Testis (tissue), 2 donors: Measurements from ENCODE around the gene NKIRAS1.

ENCODE experiments used
- POLR2A ChIP-seq: fragments of 450-650 bp; IDR thresholded peaks from one replicate; pipeline ENCODE4 v1.6.1; 2017; ENCODE audit warnings: antibody characterized with exemption, mild to moderate bottlenecking, moderate library complexity
- TF ChIP-seq, protein P1 (sequence below), 3 experiments: fragments of 450-650 bp in 2 of 3; fragments of 200-600 bp in 1 of 3; sonication (generic) in 1 of 3; IDR thresholded peaks; one replicate each; pipeline ENCODE4 v1.5.1; 2016 to 2019; ENCODE audit warnings: antibody characterized with exemption in 3 of 3, mild to moderate bottlenecking in 2 of 3, moderate library complexity in 1 of 3

DNA sequence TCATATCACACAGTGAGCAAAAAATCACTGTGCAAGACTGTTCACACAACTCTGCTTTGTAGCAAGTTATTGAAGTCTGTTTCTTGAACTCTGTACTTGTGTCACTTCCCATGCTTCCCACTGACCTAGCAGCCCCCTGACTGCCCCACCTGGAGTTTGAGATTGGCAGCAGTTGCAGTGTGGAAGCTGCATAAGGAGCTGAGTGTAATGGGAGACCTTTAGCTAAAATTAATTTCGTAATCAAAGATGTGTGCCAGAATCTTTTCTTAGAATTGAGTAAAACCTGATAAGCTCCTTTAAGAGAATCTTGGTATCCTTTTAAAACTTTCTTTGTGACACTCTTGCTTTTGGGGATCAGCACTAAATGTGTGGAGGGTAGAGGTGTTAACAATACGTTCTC lies 42.8 kb downstream of the NKIRAS1 start:
- TF ChIP-seq, protein P1, sequence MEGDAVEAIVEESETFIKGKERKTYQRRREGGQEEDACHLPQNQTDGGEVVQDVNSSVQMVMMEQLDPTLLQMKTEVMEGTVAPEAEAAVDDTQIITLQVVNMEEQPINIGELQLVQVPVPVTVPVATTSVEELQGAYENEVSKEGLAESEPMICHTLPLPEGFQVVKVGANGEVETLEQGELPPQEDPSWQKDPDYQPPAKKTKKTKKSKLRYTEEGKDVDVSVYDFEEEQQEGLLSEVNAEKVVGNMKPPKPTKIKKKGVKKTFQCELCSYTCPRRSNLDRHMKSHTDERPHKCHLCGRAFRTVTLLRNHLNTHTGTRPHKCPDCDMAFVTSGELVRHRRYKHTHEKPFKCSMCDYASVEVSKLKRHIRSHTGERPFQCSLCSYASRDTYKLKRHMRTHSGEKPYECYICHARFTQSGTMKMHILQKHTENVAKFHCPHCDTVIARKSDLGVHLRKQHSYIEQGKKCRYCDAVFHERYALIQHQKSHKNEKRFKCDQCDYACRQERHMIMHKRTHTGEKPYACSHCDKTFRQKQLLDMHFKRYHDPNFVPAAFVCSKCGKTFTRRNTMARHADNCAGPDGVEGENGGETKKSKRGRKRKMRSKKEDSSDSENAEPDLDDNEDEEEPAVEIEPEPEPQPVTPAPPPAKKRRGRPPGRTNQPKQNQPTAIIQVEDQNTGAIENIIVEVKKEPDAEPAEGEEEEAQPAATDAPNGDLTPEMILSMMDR (IDR thresholded peaks at IDR 0.05) = no peak
- no peak for TF ChIP-seq POLR2A
